MM.1S (cell line): ENCODE results near the gene SHQ1.

Experiments
- DNase-seq: peaks from one replicate; pipeline ENCODE4 v3.0.0-alpha.2; 2015
- H2AFZ ChIP-seq: fragments of 300-600 bp; sonication (generic); 2 replicates; pipeline ENCODE4 v1.6.0; 2016; ENCODE audit warnings: antibody characterized with exemption, low read length
- H3F3A ChIP-seq: fragments of 300-600 bp; sonication (generic); 2 replicates; pipeline ENCODE4 v1.6.1; 2016; ENCODE audit warnings: mild to moderate bottlenecking, antibody characterized with exemption, low read length, moderate library complexity, mixed read lengths; ENCODE audit not compliant: insufficient read depth
- H3K27ac ChIP-seq: fragments of 300-600 bp; sonication (generic); 2 replicates; pipeline ENCODE4 v1.5.1; 2016; ENCODE audit warnings: mild to moderate bottlenecking, low read length
- H3K27me3 ChIP-seq: fragments of 300-600 bp; sonication (generic); replicated peaks from 2 replicates; pipeline ENCODE4 v1.6.0; 2016; ENCODE audit warnings: low read length; ENCODE audit not compliant: insufficient read depth
- H3K36me3 ChIP-seq: fragments of 300-600 bp; sonication (generic); replicated peaks from 2 replicates; pipeline ENCODE4 v1.6.1; 2016; ENCODE audit warnings: mild to moderate bottlenecking, low read length, mixed read lengths; ENCODE audit not compliant: insufficient read depth
- H3K4me1 ChIP-seq: fragments of 300-600 bp; sonication (generic); 2 replicates; pipeline ENCODE4 v1.6.1; 2016; ENCODE audit warnings: low read length, mixed read lengths
- H3K4me2 ChIP-seq: fragments of 300-600 bp; sonication (generic); 2 replicates; pipeline ENCODE4 v1.6.0; 2016; ENCODE audit warnings: low read depth, low read length
- H3K4me3 ChIP-seq: fragments of 300-600 bp; sonication (generic); 2 replicates; pipeline ENCODE4 v1.5.1; 2016; ENCODE audit warnings: low read length, mixed read lengths
- H3K79me2 ChIP-seq: fragments of 300-600 bp; sonication (generic); 2 replicates; pipeline ENCODE4 v1.6.1; 2016; ENCODE audit warnings: mixed run types, low read length, mixed read lengths
- H3K9ac ChIP-seq: fragments of 300-600 bp; sonication (generic); 2 replicates; pipeline ENCODE4 v1.6.1; 2016; ENCODE audit warnings: low read length, mixed read lengths
- H3K9me2 ChIP-seq: fragments of 300-600 bp; sonication (generic); replicated peaks from 2 replicates; pipeline ENCODE4 v1.6.1; 2016; ENCODE audit warnings: mild to moderate bottlenecking, low read length, mixed read lengths; ENCODE audit not compliant: insufficient read depth
- H3K9me3 ChIP-seq: fragments of 300-600 bp; sonication (generic); replicated peaks from 2 replicates; pipeline ENCODE4 v1.6.1; 2016; ENCODE audit warnings: mild to moderate bottlenecking, low read length, mixed read lengths; ENCODE audit not compliant: insufficient read depth
- H4K20me1 ChIP-seq: fragments of 300-600 bp; sonication (generic); 2 replicates; pipeline ENCODE4 v1.6.1; 2016; ENCODE audit warnings: mild to moderate bottlenecking, low read length, moderate library complexity, mixed read lengths; ENCODE audit not compliant: insufficient read depth
- CTCF ChIP-seq: fragments of 300-600 bp; sonication (generic); IDR thresholded peaks from 2 replicates; pipeline ENCODE4 v1.5.1; 2016; ENCODE audit warnings: antibody characterized with exemption, low read length, mixed read lengths
- EZH2 ChIP-seq: fragments of 300-600 bp; sonication (generic); optimal IDR thresholded peaks from 2 replicates; pipeline ENCODE3; 2017; ENCODE audit warnings: low read depth, mild to moderate bottlenecking, antibody characterized with exemption, low read length, mixed read lengths
- EZH2phosphoT487 ChIP-seq: fragments of 300-600 bp; sonication (generic); IDR thresholded peaks from 2 replicates; pipeline ENCODE4 v1.6.1; 2018; ENCODE audit warnings: antibody characterized with exemption, low read length

SHQ1 gene

DNA sequence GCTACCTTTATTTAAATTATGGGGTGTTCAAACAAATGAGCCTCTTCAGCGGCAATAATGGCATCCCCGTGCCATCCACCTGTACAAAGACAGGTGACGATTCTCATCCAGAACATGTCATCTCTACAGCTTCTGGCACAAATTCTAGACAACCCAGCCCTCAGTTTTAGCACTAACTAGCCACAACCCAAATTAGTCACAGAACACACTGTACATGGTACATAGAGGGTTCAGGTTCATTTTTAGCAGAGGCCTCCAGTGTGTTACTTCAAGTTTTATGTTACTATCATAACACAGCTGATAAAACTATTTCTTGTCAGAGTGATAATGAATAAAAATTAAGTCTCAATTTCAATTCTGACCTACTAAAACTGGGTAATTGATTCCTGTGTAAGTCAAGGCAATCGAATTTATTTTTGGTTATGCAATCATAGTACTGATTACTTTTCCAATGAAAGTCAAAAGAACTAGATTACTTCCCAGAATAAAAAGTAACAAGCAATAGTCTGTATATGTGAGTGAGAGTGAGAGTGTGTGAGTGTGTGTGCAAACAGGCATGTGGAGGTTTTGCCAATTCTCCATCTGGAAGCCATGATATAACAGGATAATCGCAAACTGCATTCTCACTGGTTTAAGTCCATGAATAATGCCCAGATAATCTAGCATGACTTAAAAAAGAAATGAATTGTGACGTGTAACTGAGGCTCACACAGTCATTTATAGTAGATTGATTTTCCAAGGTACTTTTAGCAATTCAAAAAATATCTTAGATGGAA, 37.4 kb downstream of the SHQ1 start:
- H3K27ac ChIP-seq: no peak overlapping the region
- H3K4me1 ChIP-seq: peaks cover 20% of the 10 kb centered on the region
- no peaks in the 10 kb centered on the region for H3K36me3 ChIP-seq
- H3K9me3 ChIP-seq: no peaks in the 10 kb centered on the region
- TF ChIP-seq CTCF: no peak
- no peak for TF ChIP-seq EZH2phosphoT487
- TF ChIP-seq EZH2: no peak
- no peak for DNase-seq
- H3F3A ChIP-seq: peaks cover 9% of the 10 kb centered on the region; the same call in 1 of the 2 replicates
- no peak overlapping the region for H3K4me3 ChIP-seq
- H3K4me2 ChIP-seq: no peak overlapping the region
- no peaks in the 10 kb centered on the region for H3K9me2 ChIP-seq
- H3K9ac ChIP-seq: no peak overlapping the region
- H3K79me2 ChIP-seq: no peaks in the 10 kb centered on the region
- no peak overlapping the region for H2AFZ ChIP-seq
- no peaks in the 10 kb centered on the region for H4K20me1 ChIP-seq
- no peaks in the 10 kb centered on the region for H3K27me3 ChIP-seq

DNA sequence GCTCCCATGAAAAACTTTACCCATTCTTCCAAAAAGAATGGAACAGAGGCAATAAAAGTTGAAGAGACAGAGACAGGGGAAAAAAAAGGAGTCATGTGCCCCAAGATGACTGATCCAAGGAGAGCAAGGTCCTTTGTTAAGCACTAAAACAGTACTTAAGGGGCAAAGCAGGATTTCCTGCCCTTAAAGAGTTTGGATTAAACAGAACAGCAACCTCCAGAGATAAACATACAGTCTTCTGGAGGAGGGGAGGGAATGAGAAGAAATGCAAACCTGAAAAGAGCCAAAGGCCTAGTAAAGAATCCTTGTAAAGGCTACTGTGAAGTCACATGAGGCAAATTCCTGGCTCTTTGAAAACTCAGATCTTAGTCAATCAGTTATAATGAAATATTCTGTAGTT, 38.2 kb downstream of the SHQ1 start:
- no peaks in the 10 kb centered on the region for H3K27me3 ChIP-seq
- DNase-seq: no peak
- H3F3A ChIP-seq: peaks cover 3% of the 10 kb centered on the region; the same call in 1 of the 2 replicates
- H3K4me3 ChIP-seq: no peak overlapping the region
- TF ChIP-seq EZH2: no peak
- TF ChIP-seq EZH2phosphoT487: no peak
- TF ChIP-seq CTCF: no peak
- peaks cover 12% of the 10 kb centered on the region for H3K4me1 ChIP-seq
- H3K9me2 ChIP-seq: no peaks in the 10 kb centered on the region
- H3K79me2 ChIP-seq: no peaks in the 10 kb centered on the region
- H3K36me3 ChIP-seq: no peaks in the 10 kb centered on the region
- no peak overlapping the region for H3K27ac ChIP-seq
- H4K20me1 ChIP-seq: no peaks in the 10 kb centered on the region
- H3K9me3 ChIP-seq: no peaks in the 10 kb centered on the region
- no peak overlapping the region for H3K4me2 ChIP-seq
- H3K9ac ChIP-seq: no peak overlapping the region
- no peak overlapping the region for H2AFZ ChIP-seq

DNA sequence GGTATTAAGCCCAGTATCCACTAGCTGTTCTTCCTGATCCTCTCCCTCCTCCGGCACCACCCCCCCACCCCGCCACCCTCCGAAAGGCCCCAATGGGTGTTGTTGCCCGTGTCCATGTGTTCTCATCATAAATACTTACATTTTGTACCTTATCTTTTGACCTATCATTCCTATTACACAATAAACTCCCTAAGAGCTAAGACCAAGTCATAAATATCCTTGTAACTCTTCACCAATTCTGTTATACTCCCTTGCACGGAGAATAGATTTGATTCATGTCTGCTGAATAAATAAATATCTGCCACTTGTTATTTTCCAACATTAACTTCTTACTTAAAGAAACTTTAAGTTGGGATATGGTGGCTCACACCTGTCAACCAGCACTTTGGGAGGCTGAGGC, 43.9 kb downstream of the SHQ1 start:
- H3F3A ChIP-seq: no peaks in the 10 kb centered on the region
- no peak overlapping the region for H2AFZ ChIP-seq
- no peak overlapping the region for H3K4me2 ChIP-seq
- H3K4me1 ChIP-seq: no peaks in the 10 kb centered on the region
- no peaks in the 10 kb centered on the region for H3K79me2 ChIP-seq
- H3K4me3 ChIP-seq: no peak overlapping the region
- no peaks in the 10 kb centered on the region for H4K20me1 ChIP-seq
- H3K36me3 ChIP-seq: no peaks in the 10 kb centered on the region
- H3K9me3 ChIP-seq: no peaks in the 10 kb centered on the region
- DNase-seq: no peak
- no peaks in the 10 kb centered on the region for H3K9me2 ChIP-seq
- H3K9ac ChIP-seq: no peak overlapping the region
- no peak overlapping the region for H3K27ac ChIP-seq
- TF ChIP-seq CTCF (no peak), EZH2phosphoT487 (no peak), EZH2 (no peak)
- H3K27me3 ChIP-seq: no peaks in the 10 kb centered on the region
